NCI-H2107 treated with DMSO at 0.1 percent for 48 hours (cell line): Measurements from ENCODE around the gene NBPF3.

ENCODE experiments used
- DNase-seq: peaks from one replicate; lab custom pipeline; 2025; ENCODE audit not compliant: unreplicated experiment; lab: John Stamatoyannopoulos, UW

The NBPF3 gene

DNA sequence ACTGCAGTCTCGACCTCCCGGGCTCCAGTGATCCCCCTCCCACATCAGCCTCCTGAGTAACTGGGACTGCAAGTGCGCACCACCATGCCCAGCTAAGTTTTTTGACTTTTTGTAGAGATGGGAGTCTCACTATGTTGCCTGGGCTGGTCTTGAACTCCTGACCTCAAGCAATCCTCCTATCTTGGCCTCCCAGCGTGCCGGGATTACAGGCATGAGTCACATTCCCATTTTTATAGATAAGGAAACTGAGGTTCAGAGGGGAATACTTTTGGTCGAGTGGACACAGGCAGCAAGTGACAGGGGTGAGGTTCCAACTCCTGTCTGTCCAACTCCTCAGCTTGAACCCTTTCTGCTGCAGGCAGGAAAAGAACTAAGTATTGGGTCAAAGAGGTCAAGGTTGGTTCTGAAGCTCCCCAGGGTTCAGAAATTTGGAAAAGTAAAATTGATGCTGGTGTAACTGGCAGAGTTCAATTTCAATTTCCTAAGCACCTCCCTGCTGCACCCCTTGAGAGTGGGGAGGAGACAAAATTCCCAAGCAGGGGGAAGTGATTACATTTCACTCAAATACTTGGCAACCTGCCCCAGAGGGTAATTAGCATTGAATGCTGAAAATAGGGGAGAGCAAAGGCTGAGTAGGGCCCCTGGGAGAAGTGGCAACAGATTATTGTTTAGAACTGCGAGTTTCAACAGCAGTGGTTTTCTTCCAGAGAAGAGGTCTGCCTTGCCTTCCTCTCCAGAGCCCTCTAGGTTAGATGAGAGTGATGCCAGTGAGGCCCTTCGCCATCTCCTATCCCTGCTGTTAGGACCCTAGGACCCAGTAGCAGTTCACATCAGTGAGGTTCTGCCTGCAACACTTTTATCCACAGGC lies 51.8 kb downstream of the NBPF3 start:
- peak; percentile 88 for DNase-seq

DNA sequence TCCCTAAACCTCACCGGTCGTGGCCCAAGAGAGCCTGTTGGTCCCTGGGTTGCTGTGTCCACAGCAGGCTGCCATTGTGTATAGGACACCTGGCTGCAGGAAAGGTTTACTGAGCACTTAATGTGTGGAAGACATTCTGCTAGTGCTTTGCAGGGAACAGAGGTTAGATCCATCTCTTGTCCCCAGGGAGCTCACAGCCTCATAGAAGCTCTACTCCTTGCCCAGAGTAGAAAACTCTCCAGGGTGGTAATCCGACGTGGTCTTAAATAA lies 52.4 kb downstream of the NBPF3 start:
- DNase-seq = no peak

DNA sequence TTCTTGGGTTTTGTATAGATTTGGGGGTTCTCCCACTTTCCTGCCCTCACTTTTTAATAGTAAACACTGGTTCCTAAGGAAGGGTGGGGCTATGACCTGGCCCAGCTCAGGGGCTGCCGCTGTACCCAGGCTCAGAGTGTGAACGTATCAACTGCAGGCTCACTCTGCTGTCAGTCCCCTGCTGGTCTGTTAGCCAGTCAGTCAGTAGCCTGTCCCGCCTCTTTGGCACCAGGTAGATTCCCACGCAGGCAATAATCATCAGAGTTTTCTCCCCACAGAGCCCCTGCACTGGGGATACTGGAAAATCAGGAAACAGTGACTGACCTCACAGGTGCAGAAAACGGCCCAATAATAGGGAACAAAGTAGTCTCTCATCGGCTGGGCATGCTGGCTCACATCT lies 54.3 kb downstream of the NBPF3 start:
- no peak for DNase-seq

DNA sequence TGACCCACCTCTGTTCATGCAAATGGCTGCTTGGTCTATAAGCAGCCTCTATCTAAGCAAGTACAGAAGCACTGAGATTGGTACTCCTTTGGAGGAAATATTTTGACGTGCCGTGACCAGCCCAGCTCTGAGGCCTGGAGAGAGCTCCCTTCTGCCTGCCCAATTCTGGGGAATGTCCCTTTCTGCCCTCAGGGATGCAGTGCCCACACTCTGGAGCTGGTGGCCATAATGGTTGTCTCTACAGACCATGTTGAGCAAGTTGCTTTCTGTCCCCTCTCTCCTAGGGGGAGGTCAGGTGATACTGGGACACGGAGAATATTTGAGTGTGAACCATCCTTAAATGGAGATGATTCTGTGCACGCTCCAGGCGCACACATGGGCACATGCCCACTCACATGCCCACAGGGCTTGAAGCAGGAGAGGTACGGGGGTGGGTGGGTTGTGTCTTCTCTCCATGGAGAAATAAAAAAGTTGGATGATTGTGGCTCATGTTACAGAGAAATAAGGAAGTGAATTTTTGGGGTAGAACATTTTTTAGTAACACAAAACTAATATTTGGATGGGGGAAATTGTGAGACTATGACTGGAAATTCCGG lies 55.4 kb downstream of the NBPF3 start:
- no peak for DNase-seq

DNA sequence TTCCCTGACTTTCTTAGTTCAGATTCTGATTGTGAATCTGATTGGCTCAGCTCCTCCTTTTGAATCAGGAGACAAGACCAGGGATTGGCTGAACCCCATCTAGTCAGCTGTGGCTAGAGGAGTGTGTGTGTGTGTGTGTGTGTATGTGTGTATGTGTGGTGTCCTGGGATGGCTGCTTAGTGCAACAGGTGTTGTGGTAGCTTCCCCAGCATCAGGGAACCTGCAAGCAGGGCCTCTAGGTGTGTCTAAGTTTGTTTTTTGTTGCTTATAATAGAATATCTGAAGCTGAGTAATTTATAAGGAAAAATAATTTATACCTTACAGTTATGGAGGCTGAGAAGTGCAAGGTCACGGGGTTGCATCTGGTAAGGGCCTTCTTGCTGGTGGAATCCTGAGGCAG lies 56.1 kb downstream of the NBPF3 start:
- no peak for DNase-seq

DNA sequence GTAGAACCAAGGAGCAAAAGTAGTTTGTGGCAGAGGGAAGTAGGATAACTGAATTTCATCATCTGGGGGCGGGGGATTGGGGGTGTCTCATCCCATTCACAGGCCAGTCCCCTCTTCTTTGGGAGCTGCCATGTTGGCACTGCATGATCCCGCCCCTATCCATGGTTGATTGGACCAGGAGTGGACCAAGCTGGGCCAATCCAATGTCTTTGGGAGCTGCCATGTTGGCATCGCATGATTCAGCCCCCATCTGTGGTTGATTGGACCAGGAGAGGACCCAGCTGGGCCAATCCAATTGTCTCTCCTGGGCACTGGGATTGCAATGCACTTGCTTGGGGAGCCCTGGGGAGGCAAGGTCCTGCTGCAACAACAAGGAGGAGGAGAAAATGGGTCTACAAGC lies 56.9 kb downstream of the NBPF3 start:
- no peak for DNase-seq

DNA sequence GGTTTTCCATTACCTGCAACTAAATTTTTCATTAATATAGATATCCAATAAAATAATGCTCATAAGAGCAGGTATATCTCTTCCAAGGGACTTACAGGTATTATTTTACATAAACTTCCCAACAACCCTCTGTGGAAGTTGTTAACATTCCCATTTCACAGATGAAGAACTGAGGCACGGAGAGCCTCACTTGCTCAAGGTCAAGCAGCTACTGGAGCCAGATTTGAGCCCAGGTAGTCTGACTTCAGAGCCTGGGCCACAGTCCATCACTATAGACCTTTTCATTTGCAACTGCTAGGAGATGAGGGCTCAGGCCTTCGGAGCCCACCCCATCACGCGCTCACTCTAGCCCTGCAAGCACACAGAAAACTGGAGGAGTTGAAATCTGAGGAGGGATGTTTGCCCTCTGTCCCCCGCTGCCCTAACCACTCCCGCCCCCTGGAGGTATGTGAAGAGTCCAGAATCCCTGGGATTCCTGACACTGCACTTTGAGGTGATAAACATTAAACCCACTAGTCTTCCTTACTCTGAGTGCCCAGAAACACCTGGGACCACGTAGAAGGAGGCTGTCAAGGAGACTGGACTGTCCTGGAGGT lies 57.6 kb downstream of the NBPF3 start:
- no peak for DNase-seq

DNA sequence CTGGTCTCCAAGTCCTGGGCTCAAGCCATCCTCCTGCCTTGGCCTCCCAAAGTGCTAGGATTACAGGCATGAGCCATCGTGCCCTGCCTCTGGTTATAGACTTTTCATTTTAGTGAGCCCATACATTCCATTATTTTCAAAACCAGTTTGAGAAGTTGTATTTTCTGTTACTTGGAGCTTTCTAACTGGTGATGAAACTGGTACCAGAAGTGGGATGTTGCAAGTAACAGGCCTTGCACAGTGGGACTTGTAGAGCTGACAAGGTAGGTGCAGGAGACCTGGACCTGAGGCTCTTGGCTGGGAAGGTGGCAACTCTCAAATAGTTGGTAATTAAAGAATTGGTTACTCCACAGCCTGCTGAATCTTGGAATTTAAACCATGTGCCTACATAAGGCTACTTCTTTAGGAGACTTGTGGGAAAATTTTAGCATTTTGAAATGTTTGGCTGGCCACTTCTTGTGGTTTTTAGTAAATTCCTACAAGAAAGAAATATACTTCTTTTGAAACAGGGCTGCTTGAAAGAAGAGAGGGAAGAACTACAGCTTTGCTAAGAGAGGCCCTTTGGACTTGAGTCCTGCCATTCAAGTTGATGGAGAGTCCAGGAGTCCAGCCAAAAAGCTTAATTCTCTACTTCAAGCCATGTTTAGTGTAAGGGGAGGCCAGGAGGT lies 59.5 kb downstream of the NBPF3 start:
- DNase-seq = no peak

DNA sequence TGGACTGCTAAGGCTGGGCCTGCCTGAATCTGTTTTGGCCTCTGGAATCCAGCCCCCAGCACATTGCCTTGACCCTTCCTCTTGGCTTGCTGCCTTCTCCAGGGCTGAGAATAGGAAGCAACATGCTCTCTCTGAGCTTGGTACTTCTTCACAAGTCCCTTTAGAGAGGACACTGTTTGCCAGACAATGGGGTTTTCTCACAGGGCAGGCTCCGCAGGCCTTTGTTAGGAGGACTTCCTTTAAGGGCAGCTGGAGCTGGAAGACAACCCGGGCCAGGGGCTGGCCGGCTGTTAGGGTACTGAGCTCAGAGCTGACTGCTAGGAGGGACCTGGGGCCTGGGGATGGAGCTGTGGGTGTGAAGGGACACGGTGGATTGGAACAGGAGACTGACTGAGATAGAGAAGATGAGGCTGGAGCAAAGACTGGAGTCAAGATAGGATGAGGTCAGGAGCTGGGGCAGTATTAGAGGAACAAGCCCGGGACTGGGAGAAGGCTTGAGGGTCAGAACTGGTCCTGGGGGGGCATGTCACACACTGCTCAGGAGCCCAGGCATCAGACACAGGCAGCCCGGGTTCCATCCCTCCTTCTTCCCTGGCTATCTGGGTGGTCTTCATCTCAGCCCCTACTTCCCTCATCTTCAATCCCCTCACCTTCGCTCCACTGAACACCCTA lies 63.9 kb downstream of the NBPF3 start:
- DNase-seq = no peak

DNA sequence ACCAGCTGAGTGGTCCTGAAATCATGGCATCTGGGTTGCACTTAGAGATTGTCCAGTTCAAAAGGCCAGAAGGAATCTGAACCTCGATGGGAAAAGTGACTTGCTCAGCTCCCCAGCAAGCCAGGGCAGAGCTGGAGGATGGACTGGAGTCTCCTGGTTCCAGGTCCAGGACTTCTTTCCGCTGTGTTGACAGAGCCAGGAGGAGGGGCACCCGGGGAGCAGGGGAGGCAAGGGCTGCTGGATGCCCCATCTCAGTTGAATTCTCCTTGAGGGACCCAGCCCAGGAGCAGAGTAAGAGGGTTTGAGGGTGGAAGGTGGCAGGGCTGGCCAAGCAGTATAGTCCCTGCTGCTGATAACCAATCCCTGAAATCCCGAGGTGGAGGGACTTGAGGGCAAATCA lies 66.9 kb downstream of the NBPF3 start:
- no peak for DNase-seq

DNA sequence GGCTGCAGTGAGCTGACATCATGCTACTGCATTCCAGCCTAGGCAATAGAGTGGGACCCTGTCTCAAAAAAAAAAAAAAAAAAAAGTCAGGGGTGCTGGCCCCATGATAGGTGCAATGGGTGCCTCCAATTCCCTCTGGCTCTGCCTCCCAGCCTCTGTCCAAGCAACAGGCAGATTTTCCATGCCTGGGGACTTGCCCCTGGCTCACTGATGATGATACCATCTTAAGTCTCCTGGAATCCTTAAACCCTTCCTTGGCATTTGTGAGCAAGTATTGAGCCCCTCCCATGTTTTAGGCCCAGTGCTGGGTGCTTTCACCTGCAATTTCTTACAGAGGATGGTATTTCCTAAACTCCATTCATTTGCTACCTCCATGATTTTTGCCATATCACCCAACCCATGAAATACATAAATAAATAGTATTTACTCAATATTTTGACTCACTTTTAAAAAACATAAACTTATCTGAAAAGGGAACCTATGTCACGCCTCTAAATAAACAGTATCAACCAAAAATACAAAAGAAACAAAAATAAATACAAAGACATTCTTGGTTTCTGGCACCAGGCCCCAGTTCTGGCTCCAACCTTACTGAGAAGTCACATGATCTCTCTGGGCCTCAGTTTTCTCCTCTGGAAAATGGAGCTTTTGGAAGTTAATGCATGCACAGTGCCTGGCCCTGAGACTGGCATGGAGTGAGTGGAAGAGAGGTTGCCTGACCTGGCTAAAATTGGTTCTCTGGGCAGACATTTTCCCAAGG lies 67.8 kb downstream of the NBPF3 start:
- no peak for DNase-seq

DNA sequence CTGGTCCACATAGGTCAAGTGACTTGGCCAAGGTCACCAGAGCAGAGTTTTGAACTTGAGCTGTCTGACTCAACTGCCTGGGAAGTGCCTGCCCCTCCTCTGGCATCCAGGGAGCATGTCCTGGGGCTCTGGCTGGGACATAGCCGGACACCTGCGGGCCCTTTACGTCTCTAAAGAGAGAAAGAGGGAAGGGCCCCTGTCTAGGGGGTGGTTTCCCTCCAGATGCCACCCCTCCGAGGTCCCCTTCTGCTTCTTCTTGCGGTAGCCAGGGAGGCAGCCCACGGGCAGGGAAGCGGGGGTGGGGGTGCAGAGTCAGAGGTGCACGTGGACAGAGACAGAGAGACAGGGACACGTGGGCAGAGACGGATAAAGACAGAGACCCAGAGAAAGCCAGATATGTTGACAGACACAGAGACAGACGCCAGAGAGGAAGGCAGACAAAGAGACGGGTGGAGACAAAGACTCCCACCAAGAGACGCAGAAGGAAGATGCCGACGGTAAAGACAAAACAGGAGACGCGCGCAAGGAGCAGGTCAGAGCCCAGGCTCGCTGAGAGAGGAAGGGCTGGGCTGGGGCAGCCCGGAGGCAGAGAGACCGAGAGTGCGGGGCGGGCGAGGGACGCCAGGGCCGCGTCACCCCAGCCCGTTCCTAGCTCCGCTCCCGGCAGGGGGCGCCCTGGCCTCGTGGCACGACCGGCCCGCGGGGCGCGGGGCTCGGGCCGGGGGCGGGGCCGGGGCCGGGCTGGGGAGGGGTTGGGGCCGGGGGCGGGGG lies 68.8 kb downstream of the NBPF3 start:
- no peak for DNase-seq

DNA sequence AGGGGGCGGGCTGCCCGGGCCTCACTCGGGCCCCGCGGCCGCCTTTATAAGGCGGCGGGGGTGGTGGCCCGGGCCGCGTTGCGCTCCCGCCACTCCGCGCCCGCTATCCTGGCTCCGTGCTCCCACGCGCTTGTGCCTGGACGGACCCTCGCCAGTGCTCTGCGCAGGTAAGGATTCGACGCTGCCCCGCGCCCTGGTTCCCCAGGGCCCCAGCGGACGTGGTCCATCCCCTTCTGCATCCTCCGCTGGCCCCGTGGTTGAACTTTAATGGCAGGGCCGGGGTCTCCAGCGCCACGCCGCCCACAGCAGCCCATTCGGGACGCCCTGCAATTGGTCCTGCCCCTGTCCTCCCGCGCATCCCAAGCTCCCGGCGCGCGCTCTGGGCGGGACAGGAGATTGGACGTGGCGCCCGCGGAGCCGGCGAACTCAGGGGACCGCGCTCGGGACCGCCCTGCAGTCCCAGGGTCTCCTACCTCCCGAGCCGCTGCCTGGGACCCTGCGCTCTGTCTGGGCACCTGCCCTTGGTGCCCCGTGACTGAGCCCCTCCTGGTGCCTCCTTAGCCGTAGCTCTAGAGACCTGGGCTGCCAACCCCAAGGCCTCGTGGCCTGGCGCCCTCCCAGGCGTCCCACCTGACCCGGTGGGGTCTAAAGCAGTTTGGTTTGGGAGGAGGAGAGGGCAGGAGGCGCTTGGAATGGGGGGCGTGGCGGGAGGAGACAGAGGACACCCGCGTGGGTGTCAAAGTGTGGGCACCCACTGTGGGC lies 69.6 kb downstream of the NBPF3 start, which contains the start of gene ALPL:
ALPL (plus strand) TSS at position 73 of the 762 bp plus-strand sequence. CDS start 44,659 bp downstream, outside the sequence.
- no peak for DNase-seq

DNA sequence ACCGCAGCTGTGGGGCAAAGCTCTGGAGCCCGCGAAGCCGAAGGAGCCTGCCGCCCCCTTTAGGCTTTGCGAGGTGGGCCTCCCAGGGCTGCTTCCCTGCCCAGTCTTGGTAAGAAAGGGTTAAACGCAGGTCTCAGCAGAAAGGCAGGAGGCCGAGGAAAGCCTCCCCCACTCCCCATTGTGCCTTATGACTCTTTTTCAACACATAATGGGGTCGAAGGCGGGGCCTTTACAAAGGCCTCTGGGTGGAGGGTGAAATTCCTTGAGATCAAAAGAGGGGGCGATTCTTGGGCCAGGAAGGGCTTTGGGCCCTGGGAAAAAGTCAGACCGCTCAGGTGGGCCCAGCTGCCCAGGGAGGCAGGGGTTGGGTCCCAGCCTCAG lies 70.2 kb downstream of the NBPF3 start:
- no peak for DNase-seq

DNA sequence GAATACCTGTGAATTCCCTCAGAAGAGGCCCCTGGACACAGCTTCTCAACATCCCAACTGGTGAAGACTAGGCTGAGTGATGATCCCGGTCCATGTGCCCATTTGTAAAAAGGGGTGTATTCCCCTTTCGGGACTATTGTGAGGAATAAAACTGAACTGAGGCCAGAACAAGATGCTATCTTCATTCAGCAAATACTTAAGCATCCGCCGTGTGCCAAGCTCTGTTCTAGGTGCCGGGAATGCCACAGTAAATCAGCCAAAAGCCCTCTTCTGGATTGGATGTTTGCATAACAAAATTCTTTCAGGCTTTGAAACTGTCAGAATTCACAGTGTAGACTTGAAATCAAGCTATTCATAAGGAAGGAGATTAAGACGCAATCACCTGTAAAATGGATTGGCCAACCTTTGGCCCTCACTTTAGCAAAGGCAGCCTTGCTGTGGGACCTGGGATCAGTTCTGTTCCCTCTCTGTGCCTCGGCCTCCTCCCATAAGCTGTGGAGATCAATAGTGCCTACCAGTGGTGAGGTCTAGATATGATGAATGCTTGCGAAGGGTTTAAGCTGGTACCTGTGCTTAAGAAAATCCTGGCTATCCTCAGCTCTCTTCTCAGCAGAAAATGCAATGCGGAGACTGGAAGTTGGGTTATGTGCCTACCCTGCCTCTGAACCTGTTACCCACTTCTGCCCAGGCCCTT lies 71.1 kb downstream of the NBPF3 start:
- DNase-seq = no peak

DNA sequence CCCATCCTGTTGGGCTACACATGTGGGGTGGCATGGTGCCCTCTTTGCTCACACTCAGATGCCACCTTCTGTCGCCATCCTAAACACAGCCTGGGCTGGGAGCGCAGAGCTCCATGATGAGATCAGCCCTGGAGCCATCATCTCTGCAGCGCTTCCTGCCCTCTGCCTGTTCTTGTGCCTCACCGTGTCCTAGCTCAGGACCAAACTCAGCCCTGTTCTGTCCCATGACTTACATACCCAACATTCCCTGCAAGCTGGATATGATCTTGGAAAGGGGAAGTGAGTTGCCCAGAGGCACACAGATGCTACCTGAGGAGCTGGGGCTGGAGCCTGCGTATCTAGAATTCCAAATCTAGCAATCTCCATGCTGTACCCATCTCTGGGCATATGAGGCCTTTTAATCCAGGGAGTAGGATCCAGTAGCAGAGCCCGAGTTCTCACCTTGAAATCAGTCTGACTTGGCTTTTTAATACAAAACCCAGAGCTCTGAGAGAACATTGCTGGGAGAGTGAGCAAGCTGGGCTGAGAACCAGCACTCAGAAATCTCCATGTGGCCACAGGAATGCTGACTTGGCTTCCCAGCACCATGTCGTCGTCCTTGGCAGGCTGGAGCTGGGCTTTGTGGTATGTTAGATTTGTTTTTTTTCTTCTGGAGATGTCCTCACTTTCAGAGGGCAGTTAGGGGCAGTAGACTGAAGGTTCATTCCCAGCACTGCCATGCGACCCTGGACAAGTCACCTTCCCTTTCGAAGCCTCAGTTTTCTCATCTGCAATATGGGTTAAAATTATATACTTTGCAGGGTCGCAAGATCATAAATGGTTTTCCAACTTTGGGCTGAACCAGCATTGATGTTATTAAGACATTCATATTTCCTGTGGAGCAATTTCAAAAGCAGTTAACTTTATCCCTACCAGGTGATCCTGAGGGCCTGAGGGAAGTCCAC lies 71.9 kb downstream of the NBPF3 start:
- no peak for DNase-seq

DNA sequence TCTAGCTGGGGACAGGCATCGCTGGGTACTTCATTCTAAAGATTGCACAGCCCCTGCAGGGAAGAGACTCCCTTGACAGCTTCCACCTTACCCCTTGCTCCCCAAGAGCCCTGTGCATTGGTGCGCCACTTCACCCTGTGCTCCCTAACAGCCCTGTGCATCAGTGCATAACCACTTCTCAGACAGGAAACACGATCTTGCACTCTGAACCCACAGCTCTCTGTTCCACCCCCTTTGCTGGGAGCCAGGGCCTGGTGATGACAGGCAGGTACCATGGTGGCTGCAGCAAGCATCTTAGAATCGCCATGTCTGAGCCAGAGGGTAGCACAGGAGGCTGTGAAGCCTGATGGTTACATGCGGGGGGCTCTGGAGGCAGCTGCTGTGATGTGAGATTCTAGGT lies 74.3 kb downstream of the NBPF3 start:
- peak; percentile 27 for DNase-seq
